Measurements from ENCODE around the gene DLG2.
"Not testable (repeated sequence)": the region's sequence is repeated elsewhere in the genome, so short reads cannot be mapped to it uniquely, and the experiment has no call there.

The DLG2 gene

GRCh38 chr11:83448686-83449085 lies 2178.5 kb downstream of the DLG2 start:
- no peak for TF ChIP-seq CTCF (conservative IDR thresholded peaks at IDR 0.05; ENCODE audit: low read depth, low read length)

GRCh38 chr11:83443880-83444279 lies 2183.3 kb downstream of the DLG2 start:
- H3K4me3 ChIP-seq (ENCODE audit: low read length); DNase-seq (ENCODE audit: low read depth): not testable (repeated sequence)

More at GRCh38 chr11:83448686-83449085, 2178.5 kb downstream of the DLG2 start:
- DNase-seq (ENCODE audit: low read depth): no peak
- H3K4me3 ChIP-seq (ENCODE audit: low read length): no peak overlapping the region

GRCh38 chr11:83441601-83442000 lies 2185.5 kb downstream of the DLG2 start:
- no peak for DNase-seq (ENCODE audit: low read depth)
- TF ChIP-seq CTCF (conservative IDR thresholded peaks at IDR 0.05; ENCODE audit: low read depth, low read length): no peak

GRCh38 chr11:83441171-83441570 lies 2186.0 kb downstream of the DLG2 start:
- H3K4me3 ChIP-seq (ENCODE audit: low read length): no peak overlapping the region
- TF ChIP-seq CTCF (conservative IDR thresholded peaks at IDR 0.05; ENCODE audit: low read depth, low read length): no peak
- DNase-seq (ENCODE audit: low read depth): no peak

More at GRCh38 chr11:83441601-83442000, 2185.5 kb downstream of the DLG2 start:
- no peak overlapping the region for H3K4me3 ChIP-seq (ENCODE audit: low read length)

- no peak for TF ChIP-seq CTCF (conservative IDR thresholded peaks at IDR 0.05; ENCODE audit: low read depth, low read length)
- DNase-seq (ENCODE audit: low read depth): no peak
- H3K4me3 ChIP-seq (ENCODE audit: low read length): no peak overlapping the region
These were observed 2188.7 kb downstream of the DLG2 start for GRCh38 chr11:83438438-83438837.

- no peak for TF ChIP-seq CTCF (conservative IDR thresholded peaks at IDR 0.05; ENCODE audit: low read depth, low read length)
- DNase-seq (ENCODE audit: low read depth): no peak
- no peak overlapping the region for H3K4me3 ChIP-seq (ENCODE audit: low read length)
These were observed 2189.2 kb downstream of the DLG2 start for GRCh38 chr11:83437939-83438338.

- DNase-seq (ENCODE audit: low read depth): no peak
- TF ChIP-seq CTCF (conservative IDR thresholded peaks at IDR 0.05; ENCODE audit: low read depth, low read length): no peak
- H3K4me3 ChIP-seq (ENCODE audit: low read length): no peak overlapping the region
These were observed 2190.3 kb downstream of the DLG2 start for GRCh38 chr11:83436855-83437254.

- not testable (repeated sequence) for H3K4me3 ChIP-seq (ENCODE audit: low read length); DNase-seq (ENCODE audit: low read depth)
These were observed 2192.3 kb downstream of the DLG2 start for GRCh38 chr11:83434812-83435211.
